Omental fat pad (tissue), 4 donors: ENCODE measurements around the gene PAQR4. TPM values are rescaled to one million over a fixed set of nuclear protein-coding genes. Genes with fewer than 3 reads are reported as not detected.

ENCODE experiments used
- ATAC-seq: fragments of 150-250 bp; one replicate; pipeline ENCODE4 v1.9.1; 2016; ENCODE audit warnings: mild to moderate bottlenecking, moderate library complexity; ENCODE audit not compliant: low FRiP score
- DNase-seq: peaks from one replicate; pipeline ENCODE4 v3.0.0-alpha.2; 2019; ENCODE audit warnings: low spot score
- CTCF ChIP-seq, 3 donors: fragments of 450-650 bp; IDR thresholded peaks; one replicate each; pipeline ENCODE4 v1.5.1; 2016 to 2017; ENCODE audit warnings: antibody characterized with exemption in 3 of 3, mild to moderate bottlenecking in 3 of 3, moderate library complexity in 2 of 3
- total RNA-seq, 4 donors: library from RNA; depleted of rRNA; stranded (reverse); fragments of >200 nt; gene quantifications; one replicate each; pipeline ENCODE4 v1.1.0, GENCODE V29; 2016

PAQR4 gene
- total RNA-seq, 4 donors from 2014 or later = 1.9 to 6.8 (median 3.5) TPM

DNA sequence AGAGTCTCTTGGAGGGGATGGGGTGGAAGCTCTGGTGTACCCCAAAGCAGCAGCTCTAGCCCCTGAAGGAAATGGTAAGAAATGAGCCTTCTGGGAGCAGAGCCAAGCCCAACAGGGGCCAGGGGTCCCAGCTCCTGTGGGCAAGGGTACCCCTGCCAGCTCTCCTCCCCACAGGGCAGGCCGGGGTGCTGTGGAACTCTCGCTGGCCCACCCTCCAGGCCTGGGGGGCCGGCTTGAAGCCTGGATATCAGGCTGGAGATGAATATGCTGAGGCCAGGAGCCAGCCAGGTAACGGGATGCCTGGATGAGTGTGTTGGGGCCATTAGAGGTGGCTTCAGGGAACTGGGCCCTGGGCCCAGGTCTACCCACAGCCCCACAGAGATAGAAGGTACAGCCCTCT, 31.4 kb downstream of the PAQR4 start:
- TF ChIP-seq CTCF (IDR thresholded peaks at IDR 0.05) = no peak
- DNase-seq (no peak), ATAC-seq (no peak)

DNA sequence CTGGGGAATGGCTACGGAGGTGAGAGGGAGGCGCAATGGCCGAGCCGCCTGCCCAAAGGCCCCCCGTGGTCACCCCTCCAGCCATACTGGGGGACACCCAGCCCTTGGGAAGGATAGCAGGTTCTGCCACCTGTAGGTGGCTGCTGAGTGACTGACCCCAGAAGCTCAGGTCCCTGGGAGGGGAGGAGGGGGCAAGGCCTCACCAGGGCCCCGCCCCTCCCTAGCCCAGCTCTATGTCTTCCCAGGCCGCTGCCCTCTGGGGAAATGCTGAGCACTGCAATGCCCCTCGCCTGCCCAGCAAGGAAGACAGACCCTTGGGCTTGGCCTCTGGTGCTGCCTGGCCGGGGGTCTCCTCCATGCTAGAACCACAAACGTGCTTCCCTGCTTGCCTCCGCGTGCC, 32.2 kb downstream of the PAQR4 start:
- TF ChIP-seq CTCF (IDR thresholded peaks at IDR 0.05) = no peak
- ATAC-seq = no peak

DNA sequence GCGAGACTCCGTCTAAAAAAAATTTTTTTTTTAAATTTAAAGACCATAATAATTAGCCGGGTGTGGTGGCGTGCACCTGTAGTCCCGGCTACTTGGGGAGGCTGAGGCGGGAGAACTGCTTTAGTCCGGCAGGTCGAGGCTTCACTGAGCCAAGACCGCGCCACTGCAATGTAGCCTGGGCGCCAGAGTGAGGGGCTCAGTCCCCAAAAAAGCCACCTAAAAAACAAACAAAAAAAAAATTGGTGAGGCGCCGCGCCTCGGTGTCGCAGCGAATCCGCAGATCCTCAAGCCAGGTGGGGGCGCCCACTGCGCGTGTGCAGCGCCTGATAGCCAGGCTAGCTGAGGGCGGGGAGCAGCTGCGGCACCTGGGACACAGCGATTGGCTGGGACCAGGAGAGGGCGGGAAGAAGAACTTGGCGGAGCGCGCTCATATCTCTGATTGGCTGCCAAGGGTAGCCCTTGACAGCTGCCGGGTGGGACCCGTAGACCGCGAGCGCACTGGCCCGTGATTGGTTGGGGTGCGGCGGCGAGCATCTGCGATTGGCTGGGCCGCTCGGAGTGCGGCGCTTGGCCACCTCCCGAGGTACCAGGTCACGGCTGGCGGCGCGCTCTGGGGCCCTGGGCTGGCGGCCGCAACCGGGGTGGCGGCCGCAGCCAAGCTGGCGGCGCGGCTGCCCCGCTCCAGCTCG, 34.6 kb downstream of the PAQR4 start:
- ATAC-seq (peak; percentile 99), DNase-seq (peak; percentile 78)
- peak in 1 of 3 donors; percentile 4 for TF ChIP-seq CTCF (IDR thresholded peaks at IDR 0.05)

More for the DNA sequence above, 32.2 kb downstream of the PAQR4 start:
- no peak for DNase-seq

DNA sequence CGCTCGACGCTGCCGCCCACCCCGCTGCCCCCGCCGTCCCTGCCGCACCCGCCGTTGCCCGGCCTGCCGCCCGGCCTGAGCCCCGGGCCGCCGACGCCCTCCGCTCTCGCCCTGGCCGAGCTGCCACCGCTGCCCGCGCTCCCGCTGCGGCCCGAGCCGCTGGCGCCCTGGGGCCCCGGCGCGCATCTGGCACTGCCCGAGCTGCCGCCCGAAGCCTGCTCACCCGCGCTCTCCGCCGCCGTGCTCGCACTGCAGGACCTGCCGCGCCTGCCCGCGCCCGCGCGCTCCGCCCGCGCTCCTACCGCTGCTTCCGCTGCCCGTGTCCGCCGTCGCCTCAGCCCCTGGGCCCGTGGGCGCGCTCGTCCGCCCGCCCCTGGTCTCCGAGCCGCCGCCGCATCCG, 35.2 kb downstream of the PAQR4 start:
- peak; percentile 37 for ATAC-seq
- no peak for DNase-seq
- TF ChIP-seq CTCF (IDR thresholded peaks at IDR 0.05) = no peak

GRCh38 chr16:3004781-3005284, 35.7 kb downstream of the PAQR4 start:
- no peak for DNase-seq
- ATAC-seq = no peak

DNA sequence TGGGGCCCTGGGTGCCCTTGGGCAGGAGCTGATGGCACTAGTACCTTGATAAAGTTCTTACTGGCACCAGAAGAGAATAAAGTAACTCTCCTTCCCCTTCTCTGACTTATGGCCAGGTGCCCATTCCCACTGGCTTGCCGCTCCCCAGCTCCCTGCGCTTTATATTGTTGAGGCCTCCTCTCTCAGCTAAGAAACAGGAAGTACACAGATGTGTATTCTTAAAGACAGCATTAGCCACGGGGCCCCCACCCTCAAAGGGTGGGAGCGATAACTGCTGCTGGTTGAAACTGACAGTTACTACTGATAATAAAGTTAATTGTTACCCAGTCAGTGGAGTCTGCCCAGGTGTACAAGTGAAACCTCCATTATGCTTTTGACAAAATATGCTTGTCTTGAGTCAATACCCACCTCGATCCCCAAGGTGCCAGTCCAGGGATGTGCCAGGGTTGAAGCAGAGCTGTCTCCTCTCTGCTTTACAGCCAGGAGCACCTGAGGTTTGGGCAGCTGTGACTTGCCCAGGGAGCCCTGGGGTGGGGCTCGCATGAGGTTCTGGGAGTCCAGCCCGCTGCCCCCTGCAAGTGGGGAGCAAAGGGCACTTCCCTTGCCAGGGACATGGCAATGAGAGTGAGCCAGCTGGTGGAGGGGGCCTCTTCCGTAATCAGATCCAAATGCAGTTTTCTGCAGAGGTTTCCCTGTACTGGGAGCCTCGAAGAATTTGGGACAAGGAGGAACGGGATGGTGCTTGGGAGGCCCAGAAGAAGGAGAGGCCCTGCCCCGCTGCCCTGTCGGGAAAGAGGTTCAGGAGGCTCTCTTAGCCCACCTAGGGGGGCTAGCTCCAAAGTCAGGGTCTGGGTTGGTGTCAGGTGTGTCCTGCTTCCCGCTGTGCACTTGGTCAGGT, 38.2 kb downstream of the PAQR4 start:
- TF ChIP-seq CTCF (IDR thresholded peaks at IDR 0.05) = no peak
- no peak for ATAC-seq
- no peak for DNase-seq

More at GRCh38 chr16:3004781-3005284, 35.7 kb downstream of the PAQR4 start:
- no peak for TF ChIP-seq CTCF (IDR thresholded peaks at IDR 0.05)
